ENCODE measurements around the gene GALNT14.

Gene GALNT14

GRCh38 chr2:30981510-30981909 is 156.7 kb downstream of the GALNT14 start:
- no peaks in the 10 kb centered on the region for H3K27me3 ChIP-seq (ENCODE audit: insufficient read depth, low read length)
- H3K27ac ChIP-seq (ENCODE audit: low read length), result no peak overlapping the region
- no peaks in the 10 kb centered on the region for H3K9me3 ChIP-seq (ENCODE audit: insufficient read depth, low read depth, low read length)
- no peaks in the 10 kb centered on the region for H3K4me1 ChIP-seq (ENCODE audit: insufficient read depth, low read length)
- no peak overlapping the region for H3K9ac ChIP-seq (ENCODE audit: low read depth, low read length)
- H3K4me3 ChIP-seq (ENCODE audit: low read length), result no peak overlapping the region
- H3K36me3 ChIP-seq (ENCODE audit: insufficient read depth, low read depth, low read length), result no peaks in the 10 kb centered on the region

GRCh38 chr2:30981096-30981495 is 157.1 kb downstream of the GALNT14 start:
- Histone ChIP-seq H3K27ac (ENCODE audit: low read length) (no peak overlapping the region), H3K4me3 (ENCODE audit: low read length) (no peak overlapping the region), H3K4me1 (ENCODE audit: insufficient read depth, low read length) (no peaks in the 10 kb centered on the region), H3K27me3 (ENCODE audit: insufficient read depth, low read length) (no peaks in the 10 kb centered on the region), H3K9ac (ENCODE audit: low read depth, low read length) (no peak overlapping the region), H3K36me3 (ENCODE audit: insufficient read depth, low read depth, low read length) (no peaks in the 10 kb centered on the region), H3K9me3 (ENCODE audit: insufficient read depth, low read depth, low read length) (no peaks in the 10 kb centered on the region)

DNA sequence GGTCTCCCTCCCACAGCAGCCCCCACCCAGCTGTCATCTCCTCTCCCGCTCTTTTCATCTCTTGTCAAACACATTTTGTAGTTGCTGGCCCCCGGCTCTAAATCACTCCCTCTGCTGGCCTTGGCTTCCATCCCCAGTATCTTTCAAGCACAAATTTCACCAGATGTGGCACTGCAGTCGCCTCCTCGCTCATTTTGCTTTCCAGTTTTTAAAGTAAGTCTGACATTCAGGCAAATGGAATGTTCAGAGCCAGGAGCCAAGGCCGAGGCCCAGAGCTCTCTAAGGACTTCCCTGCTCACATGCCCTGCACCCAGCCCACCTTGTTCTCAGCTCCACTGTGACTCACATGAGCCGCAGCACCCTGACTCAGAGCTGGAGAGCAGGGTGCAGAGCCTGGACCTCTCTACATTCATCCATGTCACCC is 158.4 kb downstream of the GALNT14 start:
- Histone ChIP-seq H3K36me3 (ENCODE audit: insufficient read depth, low read depth, low read length) (no peaks in the 10 kb centered on the region), H3K9me3 (ENCODE audit: insufficient read depth, low read depth, low read length) (no peaks in the 10 kb centered on the region), H3K4me3 (ENCODE audit: low read length) (no peak overlapping the region), H3K27me3 (ENCODE audit: insufficient read depth, low read length) (no peaks in the 10 kb centered on the region), H3K4me1 (ENCODE audit: insufficient read depth, low read length) (no peaks in the 10 kb centered on the region), H3K9ac (ENCODE audit: low read depth, low read length) (no peak overlapping the region), H3K27ac (ENCODE audit: low read length) (no peak overlapping the region)

DNA sequence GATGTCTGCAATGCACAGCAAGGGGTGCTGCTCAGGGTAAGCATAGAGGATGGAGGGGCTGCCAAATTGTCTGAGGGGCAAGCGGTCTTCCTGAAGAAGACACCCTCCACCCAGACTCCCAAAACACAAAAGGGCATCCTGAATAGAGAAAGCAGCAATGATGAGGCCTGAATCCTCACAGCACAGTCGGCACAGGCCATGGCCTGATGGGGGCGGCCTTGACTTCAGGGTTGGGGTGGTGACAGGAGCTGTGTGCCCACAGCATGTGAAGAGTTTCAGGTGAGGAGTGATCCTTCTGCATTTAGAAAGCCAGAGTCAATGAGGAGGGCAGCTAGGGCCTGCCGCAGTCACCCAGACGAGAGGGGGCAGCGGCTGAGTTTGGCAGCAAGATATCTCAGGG is 159.4 kb downstream of the GALNT14 start:
- Histone ChIP-seq H3K27ac (ENCODE audit: low read length) (no peak overlapping the region), H3K27me3 (ENCODE audit: insufficient read depth, low read length) (no peaks in the 10 kb centered on the region), H3K9ac (ENCODE audit: low read depth, low read length) (no peak overlapping the region), H3K4me1 (ENCODE audit: insufficient read depth, low read length) (no peaks in the 10 kb centered on the region), H3K9me3 (ENCODE audit: insufficient read depth, low read depth, low read length) (no peaks in the 10 kb centered on the region), H3K36me3 (ENCODE audit: insufficient read depth, low read depth, low read length) (no peaks in the 10 kb centered on the region), H3K4me3 (ENCODE audit: low read length) (no peak overlapping the region)

DNA sequence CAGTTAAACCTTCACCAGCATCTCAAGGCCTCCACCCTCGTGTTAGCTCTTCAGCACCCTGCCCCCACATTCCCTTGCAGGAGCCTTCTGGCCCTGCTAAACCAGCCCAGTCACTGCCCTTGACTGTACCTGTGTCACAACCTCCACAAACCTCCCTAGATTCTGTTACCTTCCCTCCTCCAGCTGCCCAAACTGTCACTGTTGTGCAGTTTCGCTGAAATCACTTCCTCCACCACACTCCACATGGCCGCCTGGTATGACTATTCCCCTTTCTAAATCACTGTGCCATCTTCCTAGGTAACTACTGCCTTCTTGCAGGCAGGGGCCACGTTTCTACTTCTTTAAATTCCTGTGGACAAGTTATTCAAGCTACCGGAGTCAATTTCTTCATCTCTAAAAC is 160.2 kb downstream of the GALNT14 start:
- H3K36me3 ChIP-seq (ENCODE audit: insufficient read depth, low read depth, low read length), result no peaks in the 10 kb centered on the region
- no peaks in the 10 kb centered on the region for H3K9me3 ChIP-seq (ENCODE audit: insufficient read depth, low read depth, low read length)
- no peaks in the 10 kb centered on the region for H3K27me3 ChIP-seq (ENCODE audit: insufficient read depth, low read length)
- H3K4me3 ChIP-seq (ENCODE audit: low read length), result no peak overlapping the region
- no peak overlapping the region for H3K27ac ChIP-seq (ENCODE audit: low read length)
- H3K4me1 ChIP-seq (ENCODE audit: insufficient read depth, low read length), result no peaks in the 10 kb centered on the region
- no peak overlapping the region for H3K9ac ChIP-seq (ENCODE audit: low read depth, low read length)

DNA sequence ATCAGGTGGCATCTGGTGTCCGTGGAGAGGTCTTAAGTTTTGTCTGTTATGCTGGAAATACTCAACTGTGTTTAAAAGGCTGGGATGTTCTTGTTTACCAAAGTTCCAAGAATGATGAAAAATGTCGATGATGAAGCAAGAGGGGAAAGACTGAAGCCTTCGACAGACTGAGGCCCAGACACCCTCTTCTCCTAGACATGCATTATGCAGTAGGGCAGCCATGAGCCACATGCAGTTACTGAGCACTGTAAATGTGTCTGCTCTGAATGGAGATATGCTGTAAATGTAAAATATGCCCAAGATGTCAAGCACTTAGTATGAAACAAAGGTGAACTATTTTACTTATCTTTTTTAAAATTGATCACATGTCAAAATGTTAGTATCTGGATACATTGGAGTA is 163.1 kb downstream of the GALNT14 start:
- H3K4me1 ChIP-seq (ENCODE audit: insufficient read depth, low read length), result no peaks in the 10 kb centered on the region
- H3K9me3 ChIP-seq (ENCODE audit: insufficient read depth, low read depth, low read length), result no peaks in the 10 kb centered on the region
- no peaks in the 10 kb centered on the region for H3K36me3 ChIP-seq (ENCODE audit: insufficient read depth, low read depth, low read length)
- H3K9ac ChIP-seq (ENCODE audit: low read depth, low read length), result no peak overlapping the region
- H3K27ac ChIP-seq (ENCODE audit: low read length), result no peak overlapping the region
- H3K4me3 ChIP-seq (ENCODE audit: low read length), result no peak overlapping the region
- no peaks in the 10 kb centered on the region for H3K27me3 ChIP-seq (ENCODE audit: insufficient read depth, low read length)

- Histone ChIP-seq H3K27ac (ENCODE audit: low read length) (no peak overlapping the region), H3K36me3 (ENCODE audit: insufficient read depth, low read depth, low read length) (no peaks in the 10 kb centered on the region), H3K4me1 (ENCODE audit: insufficient read depth, low read length) (no peaks in the 10 kb centered on the region), H3K9me3 (ENCODE audit: insufficient read depth, low read depth, low read length) (no peaks in the 10 kb centered on the region), H3K9ac (ENCODE audit: low read depth, low read length) (no peak overlapping the region), H3K27me3 (ENCODE audit: insufficient read depth, low read length) (no peaks in the 10 kb centered on the region), H3K4me3 (ENCODE audit: low read length) (no peak overlapping the region)
Observed at GRCh38 chr2:30974554-30974953, 163.7 kb downstream of the GALNT14 start.

DNA sequence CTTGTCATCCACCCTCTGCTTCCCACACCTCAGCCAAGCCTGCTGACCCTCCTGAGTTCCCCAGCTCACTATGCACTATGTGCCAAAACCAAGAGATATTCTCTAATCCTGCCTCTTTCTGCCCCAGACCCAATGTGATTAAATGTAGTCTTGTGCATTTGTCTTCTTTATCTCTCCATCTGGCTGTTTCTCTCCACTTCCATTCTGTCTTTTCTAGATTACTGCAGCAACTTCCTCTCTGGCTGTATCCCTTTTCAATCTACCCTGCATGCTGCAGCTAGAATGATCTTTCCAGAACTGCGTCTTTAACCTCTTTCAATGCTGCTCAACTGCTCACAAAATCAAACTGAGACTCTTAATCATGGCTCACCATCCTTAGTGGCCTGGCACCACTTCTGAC is 164.1 kb downstream of the GALNT14 start:
- Histone ChIP-seq H3K27me3 (ENCODE audit: insufficient read depth, low read length) (no peaks in the 10 kb centered on the region), H3K9ac (ENCODE audit: low read depth, low read length) (no peak overlapping the region), H3K9me3 (ENCODE audit: insufficient read depth, low read depth, low read length) (no peaks in the 10 kb centered on the region), H3K36me3 (ENCODE audit: insufficient read depth, low read depth, low read length) (no peaks in the 10 kb centered on the region), H3K27ac (ENCODE audit: low read length) (no peak overlapping the region), H3K4me1 (ENCODE audit: insufficient read depth, low read length) (no peaks in the 10 kb centered on the region), H3K4me3 (ENCODE audit: low read length) (no peak overlapping the region)

DNA sequence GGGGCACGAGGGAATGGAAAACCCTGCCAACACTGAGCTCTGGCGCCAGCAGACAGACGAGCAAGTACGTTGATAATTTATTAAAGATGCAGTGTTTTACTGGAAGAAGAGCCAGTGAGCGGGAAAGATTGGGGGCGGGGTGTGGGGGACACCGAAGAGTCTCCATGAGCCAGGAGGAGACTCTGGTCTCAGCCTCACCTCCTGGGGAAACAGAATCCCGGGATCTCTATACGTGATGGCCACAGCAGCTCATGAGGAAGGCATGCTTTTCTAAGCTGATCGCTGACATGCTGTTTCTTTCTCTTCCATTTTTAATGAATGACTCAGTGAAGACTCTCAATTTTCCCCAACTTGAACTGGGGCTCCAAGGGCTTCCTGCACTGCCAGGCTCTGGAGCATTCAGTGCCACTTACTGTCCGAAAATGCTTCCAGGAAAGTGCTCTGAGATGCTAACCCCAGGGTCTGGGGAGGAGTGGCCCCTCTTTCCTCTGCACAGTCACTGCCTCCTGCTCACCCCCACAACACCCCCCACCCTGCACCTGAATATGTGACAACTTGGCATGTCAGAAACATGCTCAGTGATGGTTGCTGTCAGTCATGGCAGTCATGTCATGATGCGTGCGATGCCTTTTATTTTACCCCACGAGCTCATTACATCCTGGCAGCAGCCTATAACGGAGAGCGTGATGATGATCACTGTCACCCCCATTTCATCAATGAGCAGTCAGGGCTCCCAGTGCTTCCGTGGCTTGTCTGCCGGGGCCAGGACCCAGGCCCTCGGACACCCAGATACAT is 166.8 kb downstream of the GALNT14 start:
- Histone ChIP-seq H3K27me3 (ENCODE audit: insufficient read depth, low read length) (no peaks in the 10 kb centered on the region), H3K9ac (ENCODE audit: low read depth, low read length) (no peak overlapping the region), H3K9me3 (ENCODE audit: insufficient read depth, low read depth, low read length) (no peaks in the 10 kb centered on the region), H3K4me3 (ENCODE audit: low read length) (no peak overlapping the region), H3K27ac (ENCODE audit: low read length) (no peak overlapping the region), H3K4me1 (ENCODE audit: insufficient read depth, low read length) (no peaks in the 10 kb centered on the region), H3K36me3 (ENCODE audit: insufficient read depth, low read depth, low read length) (no peaks in the 10 kb centered on the region)

DNA sequence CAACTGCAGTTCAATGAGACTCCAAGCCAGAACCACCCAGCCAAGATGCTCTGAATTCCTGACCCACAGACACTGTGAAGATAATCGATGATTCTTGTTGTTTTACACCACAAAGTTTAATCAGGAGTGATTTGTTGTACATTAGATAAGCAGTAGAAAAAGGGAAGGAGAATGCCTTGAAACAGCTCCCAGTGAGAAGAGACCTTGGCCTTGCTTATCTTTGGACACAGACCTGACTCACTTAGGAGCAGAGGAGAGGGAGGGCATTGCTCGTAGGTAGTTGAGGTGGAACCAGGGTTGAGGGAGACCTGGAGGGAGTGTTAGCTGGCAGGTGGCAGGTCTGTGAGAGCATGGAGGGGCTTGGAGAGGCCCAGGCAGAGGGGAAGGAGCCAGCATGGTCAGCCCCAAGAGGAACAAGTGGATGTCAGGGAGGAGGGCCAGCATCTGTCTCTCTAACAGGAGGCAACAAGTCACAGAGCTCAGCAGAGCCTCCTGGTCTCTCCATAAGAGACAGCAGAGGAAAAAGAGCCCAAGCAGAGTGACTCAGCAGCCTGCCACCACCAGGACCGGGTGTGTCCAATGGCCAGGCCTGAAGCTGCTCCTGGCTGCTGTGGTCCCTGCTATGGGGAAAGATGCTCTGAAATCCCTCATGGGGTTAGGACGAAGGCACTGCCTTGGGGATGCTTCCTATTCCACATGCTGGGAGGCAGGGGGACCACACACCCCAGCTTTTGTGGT is 169.4 kb downstream of the GALNT14 start:
- Histone ChIP-seq H3K36me3 (ENCODE audit: insufficient read depth, low read depth, low read length) (no peaks in the 10 kb centered on the region), H3K4me1 (ENCODE audit: insufficient read depth, low read length) (no peaks in the 10 kb centered on the region), H3K9me3 (ENCODE audit: insufficient read depth, low read depth, low read length) (no peaks in the 10 kb centered on the region), H3K27ac (ENCODE audit: low read length) (no peak overlapping the region), H3K4me3 (ENCODE audit: low read length) (no peak overlapping the region), H3K27me3 (ENCODE audit: insufficient read depth, low read length) (no peaks in the 10 kb centered on the region), H3K9ac (ENCODE audit: low read depth, low read length) (no peak overlapping the region)

DNA sequence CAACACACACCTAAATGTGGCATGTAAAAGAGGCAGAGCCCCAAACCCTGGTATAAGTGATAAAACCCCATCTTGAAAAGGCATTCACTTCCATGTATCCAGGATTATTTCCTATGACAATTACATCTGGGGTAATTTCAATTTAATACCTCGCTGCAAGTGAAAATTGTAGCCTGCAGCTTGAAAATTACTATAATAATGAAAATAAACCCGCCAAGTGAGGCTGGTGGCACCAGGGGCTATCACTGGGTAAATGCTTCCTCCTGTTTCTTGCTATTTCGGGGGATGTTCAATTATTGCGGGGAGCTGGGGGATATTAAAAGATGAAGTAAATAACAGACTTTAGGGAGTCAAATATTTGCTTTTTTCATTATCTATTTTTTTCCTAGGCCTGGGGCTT is 171.5 kb downstream of the GALNT14 start:
- Histone ChIP-seq H3K4me1 (ENCODE audit: insufficient read depth, low read length) (no peaks in the 10 kb centered on the region), H3K9me3 (ENCODE audit: insufficient read depth, low read depth, low read length) (no peaks in the 10 kb centered on the region), H3K27ac (ENCODE audit: low read length) (no peak overlapping the region), H3K9ac (ENCODE audit: low read depth, low read length) (no peak overlapping the region), H3K27me3 (ENCODE audit: insufficient read depth, low read length) (no peaks in the 10 kb centered on the region), H3K4me3 (ENCODE audit: low read length) (no peak overlapping the region), H3K36me3 (ENCODE audit: insufficient read depth, low read depth, low read length) (no peaks in the 10 kb centered on the region)

DNA sequence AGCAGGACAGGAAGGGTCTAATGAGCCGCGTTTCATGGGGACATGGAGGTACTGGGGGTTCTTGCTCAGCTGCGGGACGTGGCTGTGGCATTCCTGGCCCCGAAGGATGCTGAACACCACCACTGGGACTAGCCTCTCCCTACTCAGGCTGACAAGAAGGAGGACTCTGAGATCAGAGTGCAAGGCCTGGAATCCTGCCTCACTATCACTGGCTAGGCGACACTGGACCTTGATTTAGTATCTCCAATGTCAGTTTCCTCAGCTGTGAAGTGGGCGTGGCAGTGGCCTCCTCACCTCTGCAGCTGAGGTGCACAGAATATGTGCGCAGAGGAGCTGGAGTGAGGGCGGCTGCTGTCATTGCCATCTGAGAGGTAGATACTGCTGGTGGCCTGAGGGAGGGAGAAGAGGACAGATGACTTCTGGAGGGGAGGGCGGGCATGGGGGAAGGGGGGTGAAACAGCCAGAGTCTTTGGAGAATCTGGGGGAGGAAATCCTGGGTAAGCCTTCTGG is 173.2 kb downstream of the GALNT14 start:
- Histone ChIP-seq H3K27me3 (ENCODE audit: insufficient read depth, low read length) (no peaks in the 10 kb centered on the region), H3K36me3 (ENCODE audit: insufficient read depth, low read depth, low read length) (no peaks in the 10 kb centered on the region), H3K4me3 (ENCODE audit: low read length) (no peak overlapping the region), H3K4me1 (ENCODE audit: insufficient read depth, low read length) (no peaks in the 10 kb centered on the region), H3K27ac (ENCODE audit: low read length) (no peak overlapping the region), H3K9me3 (ENCODE audit: insufficient read depth, low read depth, low read length) (no peaks in the 10 kb centered on the region), H3K9ac (ENCODE audit: low read depth, low read length) (no peak overlapping the region)

Data from iPS-20b (cell line).